ENCODE measurements around the gene PPY.

GRCh38 chr17:43920500-43921095 is 21.7 kb downstream of the PPY start:
- TF ChIP-seq GATA3 (IDR thresholded peaks at IDR 0.05; ENCODE audit: low read depth, low read length) (no peak), GATA2 (IDR thresholded peaks at IDR 0.05; ENCODE audit: low read depth, low read length) (no peak)

Data from SH-SY5Y (cell line).